ENCODE measurements around the gene PACS2.
"Not testable (repeated sequence)": the region's sequence is repeated elsewhere in the genome, so short reads cannot be mapped to it uniquely, and the experiment has no call there.

The PACS2 gene

GRCh38 chr14:105313381-105314286 lies 914 bp upstream of the PACS2 start:
- peak; percentile 38 for DNase-seq (ENCODE audit: low read depth, low spot score)

GRCh38 chr14:105315211-105315721 lies 718 bp downstream of the PACS2 start:
- DNase-seq (ENCODE audit: low read depth, low spot score), result peak; percentile 55

- peak; percentile 33 for DNase-seq (ENCODE audit: low read depth, low spot score)
Observed at GRCh38 chr14:105315941-105316576, 1.5 kb downstream of the PACS2 start.

GRCh38 chr14:105316577-105316941 lies 2.0 kb downstream of the PACS2 start:
- DNase-seq (ENCODE audit: low read depth, low spot score), result no peak

- no peak for DNase-seq (ENCODE audit: low read depth, low spot score)
Observed at GRCh38 chr14:105316968-105317510, 2.5 kb downstream of the PACS2 start.

- DNase-seq (ENCODE audit: low read depth, low spot score), result peak; percentile 56
Observed at GRCh38 chr14:105317546-105317945, 3.0 kb downstream of the PACS2 start.

- DNase-seq (ENCODE audit: low read depth, low spot score), result no peak
Observed at GRCh38 chr14:105322791-105323556, 8.4 kb downstream of the PACS2 start.

- DNase-seq (ENCODE audit: low read depth, low spot score), result no peak
Observed at GRCh38 chr14:105323663-105324062, 9.1 kb downstream of the PACS2 start.

GRCh38 chr14:105324080-105324778 lies 9.7 kb downstream of the PACS2 start:
- no peak for DNase-seq (ENCODE audit: low read depth, low spot score)

- no peak for DNase-seq (ENCODE audit: low read depth, low spot score)
Observed at GRCh38 chr14:105324871-105325270, 10.3 kb downstream of the PACS2 start.

GRCh38 chr14:105325303-105325702 lies 10.8 kb downstream of the PACS2 start:
- DNase-seq (ENCODE audit: low read depth, low spot score), result no peak

- no peak for DNase-seq (ENCODE audit: low read depth, low spot score)
Observed at GRCh38 chr14:105325716-105326567, 11.4 kb downstream of the PACS2 start.

- DNase-seq (ENCODE audit: low read depth, low spot score), result no peak
Observed at GRCh38 chr14:105326568-105326867, 12.0 kb downstream of the PACS2 start.

- no peak for DNase-seq (ENCODE audit: low read depth, low spot score)
Observed at GRCh38 chr14:105326891-105327694, 12.5 kb downstream of the PACS2 start.

- not testable (repeated sequence) for DNase-seq (ENCODE audit: low read depth, low spot score)
Observed at GRCh38 chr14:105327695-105328045, 13.1 kb downstream of the PACS2 start.

- no peak for DNase-seq (ENCODE audit: low read depth, low spot score)
Observed at GRCh38 chr14:105328070-105328677, 13.6 kb downstream of the PACS2 start.

GRCh38 chr14:105328678-105329390 lies 14.3 kb downstream of the PACS2 start:
- no peak for DNase-seq (ENCODE audit: low read depth, low spot score)

GRCh38 chr14:105329411-105330150 lies 15.0 kb downstream of the PACS2 start:
- no peak for DNase-seq (ENCODE audit: low read depth, low spot score)
